GM18526 (cell line): ENCODE data around the gene AP3S1.
A peak's percentile ranks its signal among the peaks of the same experiment; 100 is the strongest.

Experiments
- POLR2A ChIP-seq: IDR thresholded peaks from 3 replicates; pipeline ENCODE4 v1.6.1; 2011; ENCODE audit not compliant: insufficient read length; ENCODE audit errors: extremely low read depth

Gene AP3S1

GRCh38 chr5:115841382-115842088, at the start of gene AP3S1, which contains the start of gene ATG12:
AP3S1 (plus strand) TSS chr5:115841935; CDS start chr5:115842038, 103 bp downstream.
ATG12 (minus strand) TSS chr5:115841565; CDS start chr5:115841552, 13 bp downstream.
- peak; percentile 87 for TF ChIP-seq POLR2A

- TF ChIP-seq POLR2A = no peak
These were observed 46.0 kb upstream of the AP3S1 start for GRCh38 chr5:115795700-115796099.

GRCh38 chr5:115796656-115797055, 45.1 kb upstream of the AP3S1 start:
- no peak for TF ChIP-seq POLR2A

- no peak for TF ChIP-seq POLR2A
These were observed 43.5 kb upstream of the AP3S1 start for GRCh38 chr5:115798252-115798651.

GRCh38 chr5:115800108-115800507, 41.6 kb upstream of the AP3S1 start:
- TF ChIP-seq POLR2A = no peak

- TF ChIP-seq POLR2A = no peak
These were observed 40.6 kb upstream of the AP3S1 start for GRCh38 chr5:115801152-115801551.

GRCh38 chr5:115801984-115802383, 39.8 kb upstream of the AP3S1 start:
- TF ChIP-seq POLR2A = no peak

GRCh38 chr5:115806986-115807653, 34.6 kb upstream of the AP3S1 start:
- TF ChIP-seq POLR2A = no peak

GRCh38 chr5:115807654-115808052, 34.1 kb upstream of the AP3S1 start:
- TF ChIP-seq POLR2A = no peak

GRCh38 chr5:115809946-115810345, 31.8 kb upstream of the AP3S1 start:
- TF ChIP-seq POLR2A = no peak

- no peak for TF ChIP-seq POLR2A
These were observed 31.0 kb upstream of the AP3S1 start for GRCh38 chr5:115810761-115811160.

- no peak for TF ChIP-seq POLR2A
These were observed 30.3 kb upstream of the AP3S1 start for GRCh38 chr5:115811406-115811805.

- TF ChIP-seq POLR2A = no peak
These were observed 29.4 kb upstream of the AP3S1 start for GRCh38 chr5:115812372-115812771.

GRCh38 chr5:115813719-115814118, 28.0 kb upstream of the AP3S1 start:
- no peak for TF ChIP-seq POLR2A

GRCh38 chr5:115815006-115815692, 26.6 kb upstream of the AP3S1 start:
- no peak for TF ChIP-seq POLR2A

- no peak for TF ChIP-seq POLR2A
These were observed 26.0 kb upstream of the AP3S1 start for GRCh38 chr5:115815693-115816225.
